Thoracic aorta (tissue), 2 donors: ENCODE results near the gene TCF20. TPM values are rescaled to one million over a fixed set of nuclear protein-coding genes. Genes with fewer than 3 reads are reported as not detected.

ENCODE experiments used
- ATAC-seq: fragments of 150-250 bp; one replicate; pipeline ENCODE4 v1.8.0; 2017; ENCODE audit warnings: low read depth; ENCODE audit not compliant: insufficient number of reproducible peaks, low FRiP score
- DNase-seq: peaks from one replicate; pipeline ENCODE4 v3.0.0-alpha.2; 2020; ENCODE audit warnings: low spot score
- H3K27ac ChIP-seq, 2 donors: fragments of 200-600 bp; sonication (generic); 1 replicate in 1 of 2; 2 replicates in 1 of 2; pipeline ENCODE4 v1.5.1; 2016; ENCODE audit warnings: mild to moderate bottlenecking in 2 of 2, moderate library complexity in 2 of 2
- H3K27me3 ChIP-seq: fragments of 200-600 bp; sonication (generic); replicated peaks from 2 replicates; pipeline ENCODE4 v1.6.0; 2016; ENCODE audit warnings: mild to moderate bottlenecking; ENCODE audit not compliant: insufficient read depth
- H3K36me3 ChIP-seq: fragments of 200-600 bp; sonication (generic); one replicate; pipeline ENCODE4 v1.5.1; 2016
- H3K4me1 ChIP-seq, 2 donors: fragments of 200-600 bp; sonication (generic); 1 replicate in 1 of 2; 2 replicates in 1 of 2; pipeline versions ENCODE4 v1.5.1 to v1.6.0; 2016; ENCODE audit warnings: low read depth in 2 of 2, mild to moderate bottlenecking in 1 of 2; ENCODE audit not compliant: control insufficient read depth in 1 of 2
- H3K4me3 ChIP-seq: fragments of 200-600 bp; sonication (generic); 2 replicates; pipeline ENCODE4 v1.5.1; 2016; ENCODE audit warnings: mild to moderate bottlenecking
- H3K9me3 ChIP-seq: fragments of 200-600 bp; sonication (generic); 2 replicates; pipeline ENCODE4 v1.5.1; 2016
- total RNA-seq, 2 donors: library from RNA; depleted of rRNA; stranded (reverse); fragments of >200 nt; gene quantifications; one replicate each; pipeline versions ENCODE4 v1.1.0 to v1.2.3, GENCODE V29; 2016
- TF ChIP-seq, protein P1 (sequence below): fragments of 200-600 bp; sonication (generic); IDR thresholded peaks from one replicate; pipeline ENCODE4 v1.5.1; 2019; ENCODE audit warnings: antibody characterized with exemption

Gene TCF20
- total RNA-seq, 2 donors from 2014 or later, result 25.7 to 30.3 TPM

DNA sequence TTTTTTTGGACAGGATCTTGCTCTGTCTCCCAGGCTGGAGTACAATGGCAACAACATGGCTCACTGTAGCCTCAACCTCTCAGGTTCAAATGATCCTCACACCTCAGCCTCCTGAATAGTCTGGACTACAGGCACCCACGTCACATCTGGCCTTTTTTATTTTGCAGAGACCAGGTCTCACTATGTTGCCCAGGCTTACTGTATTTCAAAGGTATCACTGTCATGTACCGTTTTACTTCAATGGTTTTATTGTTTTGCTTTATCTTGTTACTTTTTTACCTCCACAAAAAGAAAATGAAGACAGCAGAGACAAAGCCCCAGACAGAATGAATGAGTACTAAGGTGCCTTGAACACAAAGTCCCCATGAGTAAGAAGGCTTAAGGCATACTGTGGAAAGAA is 5.1 kb downstream of the TCF20 start:
- Histone ChIP-seq H3K27me3 (no peaks in the 10 kb centered on the region), H3K4me3 (no peak overlapping the region), H3K4me1 (peaks cover 5 to 20% of the 10 kb centered on the region in 2 donors), H3K9me3 (no peaks in the 10 kb centered on the region), H3K27ac (no peak overlapping the region), H3K36me3 (no peaks in the 10 kb centered on the region)
- TF ChIP-seq, protein P1, sequence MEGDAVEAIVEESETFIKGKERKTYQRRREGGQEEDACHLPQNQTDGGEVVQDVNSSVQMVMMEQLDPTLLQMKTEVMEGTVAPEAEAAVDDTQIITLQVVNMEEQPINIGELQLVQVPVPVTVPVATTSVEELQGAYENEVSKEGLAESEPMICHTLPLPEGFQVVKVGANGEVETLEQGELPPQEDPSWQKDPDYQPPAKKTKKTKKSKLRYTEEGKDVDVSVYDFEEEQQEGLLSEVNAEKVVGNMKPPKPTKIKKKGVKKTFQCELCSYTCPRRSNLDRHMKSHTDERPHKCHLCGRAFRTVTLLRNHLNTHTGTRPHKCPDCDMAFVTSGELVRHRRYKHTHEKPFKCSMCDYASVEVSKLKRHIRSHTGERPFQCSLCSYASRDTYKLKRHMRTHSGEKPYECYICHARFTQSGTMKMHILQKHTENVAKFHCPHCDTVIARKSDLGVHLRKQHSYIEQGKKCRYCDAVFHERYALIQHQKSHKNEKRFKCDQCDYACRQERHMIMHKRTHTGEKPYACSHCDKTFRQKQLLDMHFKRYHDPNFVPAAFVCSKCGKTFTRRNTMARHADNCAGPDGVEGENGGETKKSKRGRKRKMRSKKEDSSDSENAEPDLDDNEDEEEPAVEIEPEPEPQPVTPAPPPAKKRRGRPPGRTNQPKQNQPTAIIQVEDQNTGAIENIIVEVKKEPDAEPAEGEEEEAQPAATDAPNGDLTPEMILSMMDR, result no peak
- DNase-seq (no peak), ATAC-seq (no peak)

DNA sequence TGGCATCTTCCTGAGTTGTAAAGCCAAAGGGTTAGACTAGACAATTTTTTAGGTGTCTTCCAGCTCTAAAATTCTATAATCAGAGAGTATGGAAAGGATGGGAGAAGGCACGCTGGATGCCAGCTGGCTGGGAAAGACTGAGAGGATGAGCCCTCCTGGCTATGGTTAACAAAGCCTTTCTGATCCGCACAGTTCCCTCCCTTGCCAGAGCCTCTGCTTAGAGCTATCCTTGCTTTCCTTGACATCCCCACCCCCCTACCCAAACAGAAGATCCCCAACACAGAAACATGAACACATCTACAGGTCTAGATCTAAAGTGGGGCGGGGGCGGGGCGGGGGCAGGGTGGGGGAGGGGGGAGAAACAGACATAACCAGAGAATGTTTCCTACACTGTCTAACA is 6.5 kb downstream of the TCF20 start:
- ATAC-seq (no peak), DNase-seq (no peak)
- peaks cover 4 to 18% of the 10 kb centered on the region in 2 donors for H3K4me1 ChIP-seq
- H3K27me3 ChIP-seq, result no peaks in the 10 kb centered on the region
- H3K36me3 ChIP-seq, result no peaks in the 10 kb centered on the region
- no peaks in the 10 kb centered on the region for H3K9me3 ChIP-seq
- H3K27ac ChIP-seq, result no peak overlapping the region
- TF ChIP-seq, protein P1, result no peak
- H3K4me3 ChIP-seq, result no peak overlapping the region

DNA sequence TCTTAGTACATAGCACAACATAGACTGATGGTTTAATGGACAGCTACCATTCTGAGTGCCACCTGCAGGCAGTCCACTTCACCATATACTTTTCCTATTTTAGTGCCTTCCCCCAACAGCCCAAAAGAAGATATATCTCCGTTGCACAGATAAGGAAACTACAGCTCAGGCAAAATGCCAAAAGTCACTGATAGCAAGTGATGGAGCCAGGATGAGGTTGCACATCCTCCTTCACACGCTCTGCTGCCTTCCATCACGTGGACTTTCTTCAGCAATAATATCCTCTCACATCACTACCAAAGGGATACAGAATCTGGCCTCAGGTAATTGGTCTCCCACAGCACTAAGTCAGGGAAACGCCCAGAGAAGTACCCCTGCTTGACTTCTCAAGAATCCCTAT is 7.5 kb downstream of the TCF20 start:
- ATAC-seq (no peak), DNase-seq (no peak)
- peaks cover 0 to 11% of the 10 kb centered on the region in 2 donors for H3K4me1 ChIP-seq
- H3K4me3 ChIP-seq, result no peak overlapping the region
- H3K36me3 ChIP-seq, result no peaks in the 10 kb centered on the region
- H3K9me3 ChIP-seq, result no peaks in the 10 kb centered on the region
- H3K27me3 ChIP-seq, result no peaks in the 10 kb centered on the region
- TF ChIP-seq, protein P1, result no peak
- no peak overlapping the region for H3K27ac ChIP-seq

DNA sequence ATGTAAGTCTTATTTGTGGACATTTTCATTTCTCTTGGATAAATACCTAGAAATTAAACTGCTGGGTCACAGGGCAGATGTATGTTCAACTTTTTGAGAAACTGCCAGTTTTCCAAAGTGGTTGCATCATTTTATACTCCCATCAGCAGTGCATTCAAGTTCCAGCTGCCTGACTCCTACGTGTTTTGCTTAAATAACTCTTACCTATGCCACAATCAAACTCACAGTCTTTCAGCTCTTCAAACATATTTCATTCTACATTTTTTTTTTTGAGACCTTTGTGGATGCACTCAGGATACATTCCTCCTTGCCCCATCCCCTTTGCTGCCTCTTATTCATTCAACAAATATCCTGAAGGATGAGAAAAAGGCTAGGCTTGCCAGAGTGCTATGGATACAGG is 9.2 kb downstream of the TCF20 start:
- peaks cover 0 to 11% of the 10 kb centered on the region in 2 donors for H3K4me1 ChIP-seq
- no peak for DNase-seq
- no peak overlapping the region for H3K27ac ChIP-seq
- no peaks in the 10 kb centered on the region for H3K36me3 ChIP-seq
- H3K4me3 ChIP-seq, result no peak overlapping the region
- TF ChIP-seq, protein P1, result no peak
- ATAC-seq, result no peak
- no peaks in the 10 kb centered on the region for H3K9me3 ChIP-seq
- no peaks in the 10 kb centered on the region for H3K27me3 ChIP-seq

DNA sequence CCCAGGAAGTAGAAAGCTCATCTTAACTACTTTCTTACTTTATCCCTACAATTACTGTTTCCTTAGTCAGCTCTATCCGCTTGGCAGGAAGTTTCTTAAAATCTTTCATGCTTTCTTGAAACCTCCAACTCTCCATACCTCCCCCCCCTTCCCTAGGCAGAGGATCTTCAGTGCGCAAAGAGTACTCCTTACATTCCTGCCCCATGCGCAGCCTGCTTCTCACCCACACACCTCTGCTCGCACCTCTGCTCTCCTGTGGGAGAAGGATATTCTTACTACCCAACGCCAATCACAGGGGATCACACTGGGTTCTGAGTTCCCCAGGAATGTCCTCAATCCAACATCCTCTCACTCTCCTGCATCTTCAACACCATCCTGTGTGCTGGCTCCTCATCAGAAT is 12.3 kb downstream of the TCF20 start:
- Histone ChIP-seq H3K27ac (no peak overlapping the region), H3K4me3 (no peak overlapping the region), H3K9me3 (no peaks in the 10 kb centered on the region), H3K27me3 (no peaks in the 10 kb centered on the region), H3K36me3 (no peaks in the 10 kb centered on the region), H3K4me1 (peaks cover 0 to 3% of the 10 kb centered on the region in 2 donors)
- no peak for DNase-seq
- no peak for ATAC-seq
- TF ChIP-seq, protein P1, result no peak
